HG03432 (cell line): ENCODE results near the gene GALM.
A peak's percentile ranks its signal among the peaks of the same experiment; 100 is the strongest.
"Not testable (repeated sequence)": the region's sequence is repeated elsewhere in the genome, so short reads cannot be mapped to it uniquely, and the experiment has no call there.

Source experiments
- ATAC-seq: cut with Tn5 transposase; IDR thresholded peaks from one replicate; pipeline ENCODE4 v1.9.1; 2021; ENCODE audit warnings: mild to moderate bottlenecking, moderate library complexity; ENCODE audit not compliant: unreplicated experiment

GALM gene

GRCh38 chr2:38665854-38666555 lies at the start of gene GALM:
TSS of gene GALM (plus strand) at chr2:38666114. CDS start at chr2:38666162, 48 bp downstream.
- peak; percentile 44 for ATAC-seq

GRCh38 chr2:38617301-38617700 lies 48.6 kb upstream of the GALM start:
- ATAC-seq, result no peak

- ATAC-seq, result peak; percentile 77
Observed at GRCh38 chr2:38619458-38620164, 46.3 kb upstream of the GALM start.

GRCh38 chr2:38620282-38620977 lies 45.5 kb upstream of the GALM start:
- no peak for ATAC-seq

GRCh38 chr2:38621018-38621417 lies 44.9 kb upstream of the GALM start:
- ATAC-seq, result no peak

- no peak for ATAC-seq
Observed at GRCh38 chr2:38622210-38622609, 43.7 kb upstream of the GALM start.

- ATAC-seq, result no peak
Observed at GRCh38 chr2:38626326-38627035, 39.4 kb upstream of the GALM start.

- no peak for ATAC-seq
Observed at GRCh38 chr2:38627391-38627790, 38.5 kb upstream of the GALM start.

- no peak for ATAC-seq
Observed at GRCh38 chr2:38629684-38630083, 36.2 kb upstream of the GALM start.

- no peak for ATAC-seq
Observed at GRCh38 chr2:38631976-38632375, 33.9 kb upstream of the GALM start.

- no peak for ATAC-seq
Observed at GRCh38 chr2:38632980-38633379, 32.9 kb upstream of the GALM start.

- ATAC-seq, result no peak
Observed at GRCh38 chr2:38633895-38634294, 32.0 kb upstream of the GALM start.

- peak; percentile 94 for ATAC-seq
Observed at GRCh38 chr2:38634684-38635083, 31.2 kb upstream of the GALM start.

GRCh38 chr2:38635139-38635538 lies 30.8 kb upstream of the GALM start:
- ATAC-seq, result no peak

- ATAC-seq, result no peak
Observed at GRCh38 chr2:38636069-38636468, 29.8 kb upstream of the GALM start.

- not testable (repeated sequence) for ATAC-seq
Observed at GRCh38 chr2:38642373-38643017, 23.4 kb upstream of the GALM start.

GRCh38 chr2:38643021-38643671 lies 22.8 kb upstream of the GALM start:
- no peak for ATAC-seq

GRCh38 chr2:38643683-38644511 lies 22.0 kb upstream of the GALM start:
- ATAC-seq, result not testable (repeated sequence)

GRCh38 chr2:38648107-38648761 lies 17.7 kb upstream of the GALM start:
- no peak for ATAC-seq
